AG08396 (cell line): Measurements from ENCODE around the gene ST3GAL2.
A peak's percentile ranks its signal among the peaks of the same experiment; 100 is the strongest.
"Not testable (repeated sequence)": the region's sequence is repeated elsewhere in the genome, so short reads cannot be mapped to it uniquely, and the experiment has no call there.

Experiments
- DNase-seq: peaks from one replicate; pipeline ENCODE4 v3.0.0; 2012; ENCODE audit warnings: low spot score, mixed read lengths

ST3GAL2 gene

GRCh38 chr16:70467113-70467512 lies 28.2 kb upstream of the ST3GAL2 start:
- no peak for DNase-seq

- peak; percentile 2 for DNase-seq
Measured at GRCh38 chr16:70466805-70467076, 27.8 kb upstream of the ST3GAL2 start.

GRCh38 chr16:70465999-70466804 lies 27.3 kb upstream of the ST3GAL2 start:
- peak; percentile 6 for DNase-seq

GRCh38 chr16:70463235-70463634 lies 24.3 kb upstream of the ST3GAL2 start:
- no peak for DNase-seq

- DNase-seq, result no peak
Measured at GRCh38 chr16:70460737-70461261, 21.9 kb upstream of the ST3GAL2 start.

- no peak for DNase-seq
Measured at GRCh38 chr16:70457446-70458166, 18.7 kb upstream of the ST3GAL2 start.

GRCh38 chr16:70455910-70456309 lies 17.0 kb upstream of the ST3GAL2 start:
- no peak for DNase-seq

- peak; percentile 89 for DNase-seq
Measured at GRCh38 chr16:70454222-70455034, 15.5 kb upstream of the ST3GAL2 start, which contains the start of gene FCSK. Gene FCSK, plus strand, starts transcription at chr16:70454595. Its CDS starts 8,596 bp downstream, at chr16:70463191.

GRCh38 chr16:70453892-70454221 lies 15.0 kb upstream of the ST3GAL2 start:
- no peak for DNase-seq

- no peak for DNase-seq
Measured at GRCh38 chr16:70453117-70453891, 14.4 kb upstream of the ST3GAL2 start.

GRCh38 chr16:70451004-70451340 lies 12.1 kb upstream of the ST3GAL2 start:
- DNase-seq, result not testable (repeated sequence)

- not testable (repeated sequence) for DNase-seq
Measured at GRCh38 chr16:70450142-70451003, 11.5 kb upstream of the ST3GAL2 start.

- DNase-seq, result no peak
Measured at GRCh38 chr16:70448075-70448474, 9.2 kb upstream of the ST3GAL2 start.

GRCh38 chr16:70444249-70445063 lies 5.6 kb upstream of the ST3GAL2 start:
- DNase-seq, result no peak

- no peak for DNase-seq
Measured at GRCh38 chr16:70442344-70442743, 3.4 kb upstream of the ST3GAL2 start.

GRCh38 chr16:70441406-70441990 lies 2.6 kb upstream of the ST3GAL2 start:
- no peak for DNase-seq

- DNase-seq, result no peak
Measured at GRCh38 chr16:70440009-70440692, 1.3 kb upstream of the ST3GAL2 start.

GRCh38 chr16:70438585-70438968 lies 323 bp downstream of the ST3GAL2 start:
- DNase-seq, result no peak
